Right cardiac atrium (tissue), 5 donors: ENCODE results near the gene PKN2. TPM values are rescaled to one million over a fixed set of nuclear protein-coding genes. Genes with fewer than 3 reads are reported as not detected.

Source experiments
- ATAC-seq, 2 donors: fragments of 200-7000 bp; cut with Tn5 transposase; one replicate each; pipeline versions ENCODE4 v1.8.0 to v1.9.1; 2020; ENCODE audit warnings: moderate library complexity in 2 of 2, mild to moderate bottlenecking in 1 of 2
- DNase-seq, 3 donors: peaks; one replicate each; pipeline ENCODE4 v3.0.0-alpha.2; 2020
- H3K27ac ChIP-seq: one replicate; pipeline ENCODE4 v1.5.1; 2013; ENCODE audit warnings: mild to moderate bottlenecking, low read length, control low read depth, moderate library complexity
- H3K27me3 ChIP-seq: one replicate; pipeline ENCODE4 v1.6.1; 2013; ENCODE audit not compliant: control insufficient read depth, insufficient read depth
- H3K4me1 ChIP-seq: one replicate; pipeline ENCODE4 v1.6.1; 2013; ENCODE audit warnings: low read length; ENCODE audit not compliant: control insufficient read depth, insufficient read depth
- H3K4me3 ChIP-seq: one replicate; pipeline ENCODE4 v1.5.1; 2013; ENCODE audit warnings: low read length, control low read depth
- H3K9me3 ChIP-seq: one replicate; pipeline ENCODE4 v1.6.1; 2013; ENCODE audit warnings: low read length; ENCODE audit not compliant: control insufficient read depth
- WGBS: extraction: QIAGEN DNeasy Blood & Tissue Kit; methylation state at CpG from one replicate; pipeline ENCODE4 v1.1.7; 2013; 5-methylcytosine and 5-hydroxymethylcytosine counted together
- intact Hi-C, 4 donors: fragments of 100-400 bp; cut with DNase I; formaldehyde crosslinking; loops; one replicate each; pipeline versions ENCODE4 v1.11.0 to v1.14.0; 2022 to 2023
- long read RNA-seq, 4 donors: library from polyadenylated mRNA; unstranded; transcript quantifications; one replicate each; pipeline ENCODE4 v2.0.0, GENCODE V29; 2020 to 2021
- polyA plus RNA-seq: library from polyadenylated mRNA; stranded (reverse); fragments of 200-250 nt; gene quantifications from one replicate; pipeline ENCODE4 v1.2.3, GENCODE V29; 2013
- total RNA-seq, 4 donors: library from RNA; stranded (reverse); fragmentation: NEBNext Ultra II Directional; extraction: Animal tissue kit (Norgen Biotek cat#: 25700); gene quantifications; one replicate each; pipeline ENCODE4 v1.2.1, GENCODE V29; 2021
- donor health status: healthy with polysubstance abuse.
- donor health status: DM: no; HTN: yes; CAD: no.
- donor health status: DM: no; HTN: no; CAD: no.
- donor health status: DM: no; HTN: yes; CAD: no; lungs with severe emphysema.
- donor health status: DM: yes; HTN: yes; CAD: no.

The PKN2 gene
- 10 to 100 TPM; 30.1 to 33.8 (median 31.7) TPM for total RNA-seq
- 9.8 TPM for polyA plus RNA-seq
- long read RNA-seq, donor 1, full-length matches to known transcripts = 18 of 32 reads
- long read RNA-seq, donor 1, partial matches to known transcripts = 10 of 32 reads
- long read RNA-seq, donor 1, other reads (novel, unspliced or antisense) = 4 of 32 reads
- long read RNA-seq, donor 2, full-length matches to known transcripts = 3 of 5 reads
- long read RNA-seq, donor 2, partial matches to known transcripts = 0 of 5 reads
- long read RNA-seq, donor 2, other reads (novel, unspliced or antisense) = 2 of 5 reads
- long read RNA-seq, donor 3, full-length matches to known transcripts = 32 of 63 reads
- long read RNA-seq, donor 3, partial matches to known transcripts = 15 of 63 reads
- long read RNA-seq, donor 3, other reads (novel, unspliced or antisense) = 16 of 63 reads
- long read RNA-seq, donor 4, full-length matches to known transcripts = 5 of 8 reads
- long read RNA-seq, donor 4, partial matches to known transcripts = 2 of 8 reads
- long read RNA-seq, donor 4, other reads (novel, unspliced or antisense) = 1 of 8 reads

DNA sequence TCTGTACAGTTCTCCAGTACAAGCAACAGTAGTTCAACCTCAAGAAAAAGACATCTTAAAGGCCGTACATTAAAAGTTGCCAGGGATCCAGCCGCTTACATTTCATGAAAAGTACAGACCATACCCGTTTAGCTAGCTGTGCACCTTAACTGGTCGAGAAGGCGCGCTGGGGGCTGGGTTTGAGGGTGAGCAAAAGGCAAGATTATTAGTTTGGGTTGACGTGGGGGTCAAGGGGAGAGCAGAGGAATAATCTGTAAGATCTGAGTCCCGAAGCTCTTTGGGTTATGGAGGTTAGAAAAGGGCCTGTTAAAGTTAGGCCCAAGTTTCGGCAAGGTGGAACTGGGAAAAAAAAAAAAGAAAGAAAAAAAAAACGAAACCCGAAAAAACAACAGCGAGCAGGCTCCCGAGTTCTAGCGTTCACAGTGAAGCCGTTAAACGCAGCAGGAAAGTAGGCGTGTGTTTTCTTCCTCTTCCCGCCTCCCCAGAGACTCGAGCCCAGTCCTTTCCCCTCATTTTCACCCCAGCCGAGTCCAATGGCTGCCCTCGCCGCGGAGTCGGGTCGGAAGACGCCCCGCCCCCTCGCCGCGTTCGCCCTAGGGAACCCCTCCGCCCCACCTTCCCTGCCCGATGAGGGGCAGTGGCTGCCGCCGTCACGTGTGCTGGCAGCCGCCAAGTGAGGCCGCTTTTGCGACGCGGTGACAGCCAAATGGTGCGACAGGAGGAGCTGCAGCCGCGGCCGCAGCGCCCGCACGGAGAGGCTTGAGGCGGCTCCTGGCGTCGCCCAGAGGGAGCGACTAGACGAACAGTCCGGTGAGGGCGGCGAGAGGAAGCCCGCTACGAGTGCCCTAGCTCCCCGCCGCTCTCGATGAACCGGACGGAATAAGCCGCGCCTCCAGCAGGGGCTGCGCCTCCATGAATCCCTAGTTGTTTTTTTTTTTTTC is at the start of gene PKN2:
TSS of gene PKN2 (plus strand) at position 733 of the 941 bp plus-strand sequence. CDS start 308 bp downstream, outside the sequence.
- WGBS = under 1% methylated on average over 66 of the region's 66 CpGs
- H3K9me3 ChIP-seq = no peaks in the 10 kb centered on the region
- intact Hi-C loops = no loop called here

GRCh38 chr1:88634538-88634937 is 49.5 kb upstream of the PKN2 start:
- Histone ChIP-seq H3K27ac (no peak overlapping the region), H3K4me1 (no peaks in the 10 kb centered on the region), H3K4me3 (no peak overlapping the region), H3K9me3 (peaks cover 2% of the 10 kb centered on the region), H3K27me3 (no peaks in the 10 kb centered on the region)
- WGBS = 76% methylated on average over 1 of the region's 1 CpG
- ATAC-seq (no peak), DNase-seq (no peak)
- intact Hi-C loops = no loop called here

More for the DNA sequence above, at the start of gene PKN2:
- peak within 1 kb of the TSS; percentile 94 for H3K27ac ChIP-seq
- no peaks in the 10 kb centered on the region for H3K27me3 ChIP-seq
- ATAC-seq (peak; percentile 100), DNase-seq (peak; percentile 98 to 99 (median 99))
- no peaks in the 10 kb centered on the region for H3K4me1 ChIP-seq
- peak within 1 kb of the TSS; percentile 83 for H3K4me3 ChIP-seq

DNA sequence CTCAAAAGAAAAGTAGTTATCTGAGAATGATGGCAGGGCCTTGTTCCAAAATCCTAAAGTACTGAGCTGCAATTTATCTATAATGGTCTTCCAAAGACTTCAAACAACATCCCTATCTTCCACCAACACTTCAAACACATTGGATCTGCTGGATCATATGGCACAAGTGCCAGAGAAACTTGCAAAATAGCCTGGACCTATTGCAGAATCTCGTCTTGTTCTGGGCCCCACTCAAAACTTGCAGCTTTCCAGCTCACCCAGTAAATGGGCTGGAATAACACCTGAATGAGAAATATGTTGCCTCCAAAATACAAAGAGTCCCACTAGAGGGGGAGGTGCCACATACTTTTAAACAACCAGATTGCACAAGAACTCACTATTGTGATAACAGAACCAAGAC is 44.0 kb upstream of the PKN2 start:
- ATAC-seq = no peak
- no peak for DNase-seq

GRCh38 chr1:88645886-88646285 is 38.2 kb upstream of the PKN2 start:
- no peak for ATAC-seq
- H3K9me3 ChIP-seq = no peaks in the 10 kb centered on the region
- no peaks in the 10 kb centered on the region for H3K27me3 ChIP-seq
- intact Hi-C loops = no loop called here
- no peak overlapping the region for H3K4me3 ChIP-seq
- no peak overlapping the region for H3K27ac ChIP-seq
- no peaks in the 10 kb centered on the region for H3K4me1 ChIP-seq
- DNase-seq = no peak

More for the DNA sequence above, 44.0 kb upstream of the PKN2 start:
- Histone ChIP-seq H3K27me3 (no peaks in the 10 kb centered on the region), H3K4me1 (no peaks in the 10 kb centered on the region), H3K9me3 (peaks cover 2% of the 10 kb centered on the region), H3K4me3 (no peak overlapping the region), H3K27ac (no peak overlapping the region)
- WGBS = 69% methylated on average over 1 of the region's 1 CpG
- intact Hi-C loops = no loop called here

GRCh38 chr1:88646476-88647248 is 37.4 kb upstream of the PKN2 start:
- DNase-seq (no peak), ATAC-seq (no peak)
- no peak overlapping the region for H3K4me3 ChIP-seq
- no peak overlapping the region for H3K27ac ChIP-seq
- intact Hi-C loops = no loop called here
- H3K9me3 ChIP-seq = no peaks in the 10 kb centered on the region
- H3K27me3 ChIP-seq = no peaks in the 10 kb centered on the region
- no peaks in the 10 kb centered on the region for H3K4me1 ChIP-seq

DNA sequence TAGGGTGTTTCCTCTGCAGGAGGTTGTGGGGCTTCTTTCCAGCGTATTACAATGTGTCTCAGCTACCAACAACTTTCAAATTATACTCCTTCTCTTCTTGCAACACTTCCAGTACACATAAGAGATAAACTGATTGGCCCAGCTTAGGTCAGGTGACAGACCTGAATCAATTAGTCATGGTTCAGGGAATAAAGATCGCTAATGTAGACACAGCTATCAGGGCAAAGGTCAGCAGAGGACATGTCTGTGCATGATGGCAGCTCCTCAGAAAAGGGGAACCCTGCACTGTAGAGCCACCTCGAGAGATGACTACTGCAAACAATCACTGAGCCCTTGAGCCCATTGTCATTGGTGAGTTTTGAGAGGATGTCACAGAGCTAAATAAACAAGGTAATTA is 36.8 kb upstream of the PKN2 start:
- Histone ChIP-seq H3K27me3 (no peaks in the 10 kb centered on the region), H3K9me3 (no peaks in the 10 kb centered on the region), H3K4me3 (no peak overlapping the region), H3K27ac (no peak overlapping the region), H3K4me1 (no peaks in the 10 kb centered on the region)
- ATAC-seq = no peak
- intact Hi-C loops = no loop called here
- no peak for DNase-seq
- 63% methylated on average over 3 of the region's 3 CpGs for WGBS

DNA sequence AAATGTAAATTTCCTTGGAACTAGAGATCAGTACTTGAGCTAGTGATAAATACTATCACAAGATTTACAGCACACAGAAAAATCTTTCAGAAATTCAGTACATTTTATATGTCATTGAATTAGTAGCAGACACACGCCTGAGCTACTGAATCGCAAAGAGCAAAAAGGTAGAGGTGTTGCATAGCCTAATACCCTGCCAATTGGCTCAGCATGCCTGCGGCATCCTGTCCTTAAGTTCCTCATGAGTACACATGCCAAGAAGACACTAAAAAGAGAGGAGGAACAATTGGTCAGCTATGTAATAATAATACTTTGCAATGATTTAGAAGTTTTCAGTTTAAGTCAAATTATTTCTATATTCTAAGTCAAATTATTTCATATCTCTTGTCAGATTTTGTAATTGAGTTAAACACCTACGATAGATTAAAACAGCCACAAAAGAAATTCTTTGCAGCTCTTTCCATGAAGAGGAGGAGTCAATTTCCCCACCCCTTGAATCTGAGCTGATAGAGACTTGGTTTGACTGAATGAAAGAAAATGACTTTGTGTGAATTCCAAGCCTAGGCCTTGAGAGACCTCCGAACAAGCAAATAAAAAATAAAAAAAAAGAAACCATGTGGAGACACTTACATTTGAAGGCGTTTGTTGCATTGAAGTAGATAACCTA is 36.2 kb upstream of the PKN2 start:
- intact Hi-C loops = no loop called here
- WGBS = 78% methylated on average over 6 of the region's 6 CpGs
- DNase-seq (no peak), ATAC-seq (no peak)
- no peaks in the 10 kb centered on the region for H3K27me3 ChIP-seq
- no peaks in the 10 kb centered on the region for H3K4me1 ChIP-seq
- no peaks in the 10 kb centered on the region for H3K9me3 ChIP-seq
- no peak overlapping the region for H3K27ac ChIP-seq
- H3K4me3 ChIP-seq = no peak overlapping the region

DNA sequence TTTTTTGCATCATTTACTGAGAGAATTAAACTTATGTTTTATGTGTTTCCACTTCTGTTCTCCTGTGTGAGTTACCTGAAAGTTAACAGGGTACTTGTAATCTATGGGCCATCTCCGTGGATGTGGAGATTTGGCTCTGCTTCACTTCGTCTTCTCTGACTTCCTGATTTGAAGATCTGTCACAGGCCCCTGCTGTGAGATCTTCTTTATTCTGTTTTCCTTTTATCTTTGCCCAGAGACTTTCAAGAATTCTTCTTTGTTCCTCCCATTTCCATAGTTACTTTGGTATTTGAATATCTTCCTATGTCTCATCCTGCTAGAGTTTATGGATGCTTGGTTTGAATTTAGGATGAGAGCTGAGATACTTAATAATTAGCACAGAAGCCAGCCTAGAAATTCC is 35.4 kb upstream of the PKN2 start:
- WGBS = 51% methylated on average over 2 of the region's 2 CpGs
- intact Hi-C loops = no loop called here
- DNase-seq (no peak), ATAC-seq (no peak)
- Histone ChIP-seq H3K27ac (no peak overlapping the region), H3K9me3 (no peaks in the 10 kb centered on the region), H3K27me3 (no peaks in the 10 kb centered on the region), H3K4me3 (no peak overlapping the region), H3K4me1 (no peaks in the 10 kb centered on the region)

DNA sequence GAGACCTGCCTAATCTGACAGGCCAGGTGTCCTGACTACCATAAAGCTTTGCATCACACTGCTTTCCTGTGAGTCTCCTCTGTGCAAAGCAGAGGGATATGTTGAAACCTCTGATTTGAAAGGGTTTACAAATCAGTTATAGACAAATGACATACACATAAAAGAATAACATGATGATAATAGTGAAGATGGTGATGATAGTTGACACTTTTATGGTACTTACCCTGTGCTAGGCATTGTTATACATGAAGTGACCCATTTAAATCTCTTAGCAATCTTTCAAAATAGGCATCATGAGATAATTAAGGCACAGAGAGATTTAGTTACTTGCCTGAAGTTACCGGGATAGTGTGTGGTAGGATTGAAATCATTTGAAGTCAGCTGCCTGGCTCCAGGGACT is 34.1 kb upstream of the PKN2 start:
- no peaks in the 10 kb centered on the region for H3K9me3 ChIP-seq

More for the DNA sequence above, 34.1 kb upstream of the PKN2 start:
- ATAC-seq (no peak), DNase-seq (no peak)
- 78% methylated on average over 1 of the region's 1 CpG for WGBS
- Histone ChIP-seq H3K27ac (no peak overlapping the region), H3K4me1 (no peaks in the 10 kb centered on the region), H3K4me3 (no peak overlapping the region), H3K27me3 (no peaks in the 10 kb centered on the region)
- intact Hi-C loops = loop anchor here in 2 of 4 donors (10.0 kb wide), 1 partner anchor 225 kb away; no protein-coding TSS in a partner anchor
